SHP77 (cell line): Measurements from ENCODE around the gene NDUFAF8.

Source experiments
- DNase-seq, 2 experiments: peaks; one replicate each; lab custom pipeline; 2025; lab: John Stamatoyannopoulos, UW

The NDUFAF8 gene

DNA sequence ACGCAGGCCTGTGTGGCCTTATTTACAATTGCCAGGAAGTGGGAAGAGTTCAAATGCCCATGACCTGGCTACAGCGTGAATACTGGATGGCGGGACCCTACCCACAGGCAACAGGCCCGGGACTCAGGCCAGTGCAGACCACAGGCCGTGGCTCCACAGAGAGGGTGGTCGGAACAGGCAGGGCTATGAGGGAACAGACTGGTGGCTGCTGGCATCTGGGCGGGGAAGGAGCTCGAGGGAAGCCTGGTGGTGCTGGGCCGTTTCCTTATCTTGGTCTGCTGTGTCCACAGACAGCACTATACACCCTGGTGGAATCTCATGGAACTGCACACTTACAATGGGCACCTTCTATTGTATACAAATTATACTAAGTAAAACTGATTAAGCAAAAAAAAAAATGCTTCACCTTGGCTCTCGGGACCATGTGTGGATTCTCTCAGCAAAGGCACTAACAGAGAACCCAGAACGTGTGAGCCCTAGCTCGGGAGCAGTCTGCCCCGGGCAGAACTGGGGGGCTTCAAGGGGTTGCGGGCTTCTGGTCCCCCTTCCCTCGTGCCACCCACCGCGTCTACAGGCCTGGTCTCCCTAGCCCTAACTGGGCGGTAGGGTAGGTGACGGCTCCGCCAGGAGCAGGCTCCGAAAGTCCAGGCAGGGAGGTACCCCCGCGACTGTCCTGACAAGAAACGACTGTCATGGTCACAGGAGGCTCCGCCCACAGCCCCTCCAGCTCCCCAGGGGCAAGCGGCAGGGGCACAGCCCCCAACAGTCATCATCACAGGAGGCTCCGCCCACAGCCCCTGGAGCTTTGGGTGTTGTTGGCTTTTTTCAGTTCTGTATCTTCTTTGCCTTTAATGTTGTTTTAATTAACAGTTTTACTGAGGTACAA is 38.2 kb upstream of the NDUFAF8 start:
- DNase-seq: peak; percentile 42 to 51

DNA sequence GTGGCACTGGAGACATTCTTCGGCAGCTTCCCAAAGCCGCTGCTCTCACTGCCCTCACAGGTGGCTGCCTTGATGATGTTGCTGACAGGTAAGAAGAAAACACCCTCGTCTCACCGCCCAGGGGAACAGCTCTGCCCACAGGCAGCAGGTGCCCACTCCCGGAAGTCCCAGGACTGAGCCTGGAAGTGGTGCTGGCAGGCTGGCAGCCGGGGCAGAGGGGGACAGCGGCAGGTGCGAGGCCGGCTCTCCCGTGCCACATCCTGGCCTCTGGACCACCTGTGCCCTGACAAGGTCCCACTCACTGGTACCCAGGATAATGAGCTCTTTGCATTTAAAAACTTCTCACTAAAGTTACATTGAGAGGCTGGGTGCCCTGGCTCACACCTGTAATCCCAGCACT is 36.8 kb upstream of the NDUFAF8 start:
- DNase-seq: no peak

GRCh38 chr17:81203136-81203535 is 36.0 kb upstream of the NDUFAF8 start:
- no peak for DNase-seq

DNA sequence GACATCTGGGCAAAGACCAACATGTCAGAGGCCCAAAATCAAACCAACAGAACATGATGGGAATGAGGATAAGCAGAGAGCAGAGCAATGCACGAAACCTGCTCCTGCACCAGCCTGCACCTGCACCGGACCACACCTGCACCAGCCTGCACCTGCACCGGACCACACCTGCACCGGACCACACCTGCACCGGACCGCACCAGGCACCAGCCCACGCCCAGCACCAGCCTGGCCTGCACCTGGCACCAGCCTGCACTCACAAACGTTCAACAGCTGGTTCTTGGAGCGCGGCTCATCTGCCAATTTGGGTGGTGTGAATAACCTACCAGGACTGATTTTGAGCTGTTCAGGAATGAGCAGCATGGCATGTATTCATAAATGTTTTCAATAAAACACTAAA is 34.5 kb upstream of the NDUFAF8 start:
- no peak for DNase-seq

DNA sequence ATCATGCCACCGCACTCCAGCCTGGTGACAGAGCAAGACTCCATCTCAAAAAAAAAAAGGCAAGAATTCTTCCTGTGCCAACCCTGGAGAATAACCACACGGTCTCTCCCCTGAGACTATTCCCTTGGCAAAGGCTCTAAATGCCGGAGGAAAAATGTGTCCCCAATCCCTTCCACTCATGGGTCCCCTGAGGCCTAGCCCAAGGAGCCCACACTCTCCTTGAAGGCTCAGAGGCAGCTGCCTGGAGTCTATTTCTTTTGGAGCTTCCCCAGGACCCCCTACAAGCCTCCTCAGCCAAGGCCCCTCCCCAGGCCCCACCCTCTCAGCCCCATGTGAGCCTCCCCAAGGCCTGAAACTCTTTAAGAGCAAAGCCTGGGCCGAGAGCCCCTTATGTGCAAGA is 33.0 kb upstream of the NDUFAF8 start:
- DNase-seq: no peak

- no peak for DNase-seq
These were observed 32.5 kb upstream of the NDUFAF8 start for GRCh38 chr17:81206657-81207056.

DNA sequence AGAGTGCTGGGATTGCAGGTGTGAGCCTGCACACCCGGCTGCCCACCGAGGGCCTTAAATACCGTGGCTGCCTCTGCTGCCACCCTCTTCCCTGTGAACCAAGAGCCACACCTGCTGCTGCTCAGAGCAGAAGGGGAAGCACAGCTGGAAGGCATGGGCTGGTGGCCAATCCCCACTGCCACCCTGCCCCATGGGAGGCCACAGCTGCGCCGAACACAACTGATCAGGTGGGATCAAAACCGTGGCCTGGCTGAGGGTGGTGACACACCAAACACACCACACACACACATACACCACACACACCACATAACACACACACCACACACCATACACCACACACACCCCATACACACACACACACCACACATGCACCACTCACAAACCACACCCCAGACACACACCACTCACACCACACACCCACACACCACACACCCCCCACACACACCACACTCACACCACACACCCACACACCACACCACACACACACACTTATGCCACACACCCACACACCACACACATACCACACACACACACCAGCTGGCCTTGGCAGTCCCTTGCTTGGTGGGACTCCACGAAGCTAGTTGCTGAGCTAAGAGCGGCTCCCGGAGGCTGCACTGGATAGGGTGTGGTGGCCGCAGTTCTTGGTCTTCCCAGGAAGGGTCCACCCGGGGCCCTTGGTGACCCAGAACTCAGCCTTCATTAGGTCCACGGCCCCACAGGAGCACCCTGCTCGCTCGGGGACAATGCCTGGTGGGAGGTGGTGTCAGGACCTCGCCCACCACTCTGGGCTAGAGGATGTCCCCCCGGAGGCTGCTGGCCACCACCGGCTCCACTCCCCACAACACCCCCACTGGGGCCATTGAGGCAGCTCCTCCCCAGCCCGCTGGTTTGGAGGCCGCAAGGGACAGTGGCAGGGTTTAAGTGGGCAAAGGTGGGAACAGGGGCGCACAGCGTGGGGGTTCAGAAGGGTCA is 31.2 kb upstream of the NDUFAF8 start:
- peak in 1 of 2 experiments; percentile 61 for DNase-seq

GRCh38 chr17:81208651-81209050 is 30.5 kb upstream of the NDUFAF8 start:
- DNase-seq: no peak

DNA sequence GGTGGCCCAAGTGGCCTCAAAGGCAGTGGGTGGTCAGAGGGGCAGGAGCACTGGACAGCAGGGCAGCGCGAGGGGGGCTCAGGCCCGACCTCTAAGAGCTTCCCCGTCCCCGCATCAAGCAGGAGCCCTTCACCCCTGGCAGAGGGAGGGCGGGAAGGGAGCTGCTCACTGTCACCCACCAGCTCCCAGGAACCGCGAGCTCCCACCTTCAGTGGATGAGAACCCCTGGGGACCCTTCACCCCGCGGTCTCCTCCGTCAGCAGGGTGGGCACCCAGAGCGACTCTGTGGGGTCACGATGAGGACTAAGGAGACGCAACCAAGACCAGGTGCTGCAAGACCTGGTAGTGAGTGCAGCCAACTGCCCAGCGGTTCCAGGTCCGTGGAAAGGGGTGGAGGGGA is 30.0 kb upstream of the NDUFAF8 start:
- DNase-seq: no peak

DNA sequence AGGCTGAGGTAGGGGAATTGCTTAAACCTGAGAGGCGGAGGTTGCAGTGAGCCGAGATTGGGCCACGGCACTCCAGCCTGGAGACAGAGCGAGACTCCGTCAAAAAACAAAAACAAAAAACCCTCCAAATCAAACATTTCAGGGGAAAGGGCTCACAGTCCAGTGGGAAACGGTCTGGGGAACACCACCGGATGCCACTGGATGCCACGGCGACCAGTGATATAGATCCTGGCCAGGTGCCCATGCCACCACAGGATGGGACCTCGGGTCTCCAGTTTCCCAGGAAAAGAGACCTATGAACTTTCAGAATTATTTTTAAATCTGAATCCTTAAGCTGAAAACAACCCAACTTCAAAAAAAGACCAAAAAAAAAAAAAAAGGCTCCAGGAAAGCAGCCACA is 28.7 kb upstream of the NDUFAF8 start:
- no peak for DNase-seq

DNA sequence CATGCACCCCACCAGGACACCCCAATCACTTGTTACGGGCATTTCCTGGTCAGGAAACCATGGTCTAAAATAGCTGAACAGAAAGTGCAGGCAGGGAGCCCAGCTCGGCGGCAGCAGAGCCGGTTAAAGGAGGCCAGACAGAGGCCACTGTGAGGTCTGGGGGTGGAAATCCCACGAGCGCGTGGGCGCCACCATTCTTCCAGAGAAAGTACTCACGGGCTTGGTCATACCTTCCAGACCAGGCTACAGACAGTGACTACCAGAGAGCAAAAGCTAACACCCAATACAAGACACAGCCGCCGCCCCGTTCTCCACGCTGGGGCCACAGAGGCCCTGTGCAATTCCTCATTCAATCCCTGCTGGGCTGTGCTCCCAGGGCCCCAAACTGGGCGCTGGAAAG is 28.2 kb upstream of the NDUFAF8 start:
- DNase-seq: no peak

DNA sequence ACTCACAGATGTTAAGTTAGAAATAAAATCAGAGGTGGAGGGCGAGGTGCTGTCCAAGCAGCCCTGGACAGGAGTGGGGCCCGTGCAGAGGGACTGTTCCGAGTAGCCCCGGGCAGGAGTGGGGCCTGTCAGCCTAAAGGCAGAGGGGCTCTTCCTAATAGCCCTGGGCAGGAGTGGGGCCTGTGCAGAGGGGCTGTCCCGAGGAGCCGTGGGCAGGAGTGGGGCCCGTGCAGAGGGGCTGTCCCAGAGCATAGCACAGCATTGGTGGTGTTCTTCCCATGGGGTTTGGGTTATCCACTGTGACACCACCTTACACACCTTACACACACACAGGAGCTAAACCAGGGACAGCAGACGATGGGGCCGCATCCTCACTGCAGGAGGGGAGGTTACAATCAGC is 26.8 kb upstream of the NDUFAF8 start:
- DNase-seq: no peak

- no peak for DNase-seq
These were observed 25.1 kb upstream of the NDUFAF8 start for GRCh38 chr17:81213978-81214377.

- DNase-seq: no peak
These were observed 21.6 kb upstream of the NDUFAF8 start for GRCh38 chr17:81217491-81217890.

DNA sequence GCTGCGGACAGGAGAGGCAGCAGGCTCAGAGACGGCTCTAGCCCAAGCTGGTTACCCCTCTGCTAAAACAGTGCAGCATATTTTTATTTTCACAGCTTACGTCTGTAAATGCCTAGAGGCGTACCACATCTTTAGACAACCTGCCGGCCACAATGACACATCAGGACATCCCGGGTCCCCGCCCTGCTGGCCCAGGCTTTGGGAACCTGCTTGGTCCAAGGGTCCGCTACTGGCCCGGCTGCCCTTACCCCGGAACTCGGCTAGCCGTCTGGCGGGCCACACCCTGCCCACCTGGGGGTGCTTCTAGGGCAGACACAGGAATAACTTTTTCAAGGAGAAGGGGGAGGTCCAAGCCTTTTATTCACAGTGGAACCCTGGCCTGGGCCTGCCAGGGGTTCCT is 20.7 kb upstream of the NDUFAF8 start:
- DNase-seq: no peak

DNA sequence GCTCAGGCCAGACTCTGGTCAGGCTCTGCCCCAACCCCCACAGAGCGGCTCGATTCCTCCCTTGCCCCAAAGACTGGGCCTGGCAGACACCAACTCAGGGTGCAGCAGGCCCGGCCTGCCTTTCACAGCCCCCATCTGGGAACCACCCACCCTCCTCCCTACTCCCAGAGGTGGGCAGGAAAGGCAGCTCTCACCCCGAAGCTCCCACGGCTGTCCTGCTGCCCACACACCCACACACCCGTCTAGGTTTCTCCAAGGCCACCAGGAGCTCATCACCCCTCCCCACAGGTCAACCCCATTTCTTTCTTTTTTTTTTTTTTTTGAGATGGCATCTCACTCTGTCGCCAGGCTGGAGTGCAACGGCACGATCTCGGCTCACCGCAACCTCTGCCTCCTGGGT is 20.1 kb upstream of the NDUFAF8 start:
- DNase-seq: no peak

- no peak for DNase-seq
These were observed 19.5 kb upstream of the NDUFAF8 start for GRCh38 chr17:81219476-81220180.

DNA sequence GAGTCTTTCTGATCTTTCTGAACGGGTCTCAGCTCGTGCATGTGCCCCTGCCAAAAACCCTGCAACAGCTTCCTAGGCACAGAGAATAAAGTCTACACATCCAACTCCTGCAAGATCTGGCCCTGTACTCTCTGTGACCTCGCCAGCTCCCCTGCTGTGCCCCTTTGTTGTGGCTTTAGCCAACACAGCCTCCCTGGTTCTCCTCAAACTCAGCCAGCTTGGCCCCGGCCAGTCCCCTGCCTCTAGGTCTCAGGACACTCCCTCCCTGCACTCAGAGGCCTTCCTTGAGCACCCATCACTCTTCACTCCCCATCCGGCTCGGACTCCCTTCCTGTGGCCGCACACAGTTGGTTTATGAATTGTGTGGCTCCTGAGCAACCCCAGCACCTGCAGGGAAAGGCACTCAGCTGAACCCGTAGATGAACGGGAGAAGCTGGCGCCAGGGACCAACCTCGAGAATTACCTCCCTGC is 17.7 kb upstream of the NDUFAF8 start:
- no peak for DNase-seq

DNA sequence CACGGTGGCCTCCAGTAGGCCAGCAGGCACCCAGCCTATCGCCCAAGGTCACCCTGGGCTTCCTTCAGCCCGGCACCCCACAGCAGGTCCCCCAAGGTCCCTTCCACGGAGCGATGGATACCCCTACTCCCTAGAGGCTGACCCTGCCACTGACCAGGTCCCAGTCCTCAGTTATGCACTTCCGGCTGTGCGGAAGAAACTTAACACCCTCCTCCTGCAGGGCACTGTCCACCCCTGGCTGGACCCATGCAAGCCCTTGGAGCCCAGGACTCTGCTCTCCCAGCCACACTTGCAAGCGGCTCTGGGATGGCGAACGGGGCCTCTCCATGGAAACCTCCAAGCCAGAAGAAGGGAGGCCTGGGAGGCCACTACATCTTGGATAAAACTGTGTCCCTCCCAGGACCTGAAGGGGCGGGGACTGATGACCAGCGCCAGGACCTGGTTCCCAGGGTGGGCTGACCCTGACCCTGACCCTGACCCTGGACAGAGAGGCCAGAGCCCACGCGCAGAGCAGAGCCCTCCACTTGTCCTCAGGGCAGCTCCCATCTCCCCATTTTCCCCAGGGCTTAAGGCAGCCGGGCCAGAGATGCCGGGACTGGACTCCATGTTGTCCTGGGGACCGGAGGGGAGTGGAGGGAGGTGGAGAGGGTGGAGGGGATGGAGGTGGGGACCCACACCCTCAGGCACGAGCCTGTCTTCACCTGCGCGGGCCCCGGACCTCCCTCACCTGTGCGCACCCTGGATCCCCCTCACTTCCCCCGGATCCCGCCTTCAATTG is 17.1 kb upstream of the NDUFAF8 start:
- DNase-seq: no peak

- no peak for DNase-seq
These were observed 16.6 kb upstream of the NDUFAF8 start for GRCh38 chr17:81222620-81222905.

GRCh38 chr17:81222906-81223761 is 16.0 kb upstream of the NDUFAF8 start, which contains the start of gene CEP131:
Gene CEP131, minus strand, starts transcription at chr17:81222965. Its CDS starts 2,909 bp downstream, at chr17:81220056.
- peak; percentile 99 for DNase-seq
